OCI-LY1 (cell line): ENCODE data around the gene ZNF20.
A peak's percentile ranks its signal among the peaks of the same experiment; 100 is the strongest.

Source experiments
- H2AFZ ChIP-seq: fragments of 200-600 bp; sonication (generic), shearing (Covaris generic); 2 replicates; pipeline ENCODE4 v1.6.0; 2014; ENCODE audit warnings: antibody characterized with exemption, mild to moderate bottlenecking, low read length
- H3F3A ChIP-seq: fragments of 200-600 bp; sonication (generic), shearing (Covaris generic); 2 replicates; pipeline ENCODE4 v1.6.0; 2014; ENCODE audit warnings: mild to moderate bottlenecking, antibody characterized with exemption, low read length, moderate library complexity; ENCODE audit not compliant: insufficient read depth
- H3K27ac ChIP-seq: fragments of 200-600 bp; sonication (generic); 2 replicates; pipeline ENCODE4 v1.5.1; 2014; ENCODE audit warnings: low read length, mixed run types, mild to moderate bottlenecking, low read depth; ENCODE audit not compliant: poor library complexity, severe bottlenecking
- H3K27me3 ChIP-seq: fragments of 200-600 bp; sonication (generic); 2 replicates; pipeline ENCODE4 v1.6.0; 2014; ENCODE audit warnings: antibody characterized with exemption, mild to moderate bottlenecking, low read length, moderate library complexity; ENCODE audit not compliant: insufficient read depth
- H3K36me3 ChIP-seq: fragments of 200-600 bp; sonication (generic); 2 replicates; pipeline ENCODE4 v1.6.1; 2014; ENCODE audit warnings: mild to moderate bottlenecking, antibody characterized with exemption, low read length, moderate library complexity, mixed read lengths; ENCODE audit not compliant: insufficient read depth
- H3K4me1 ChIP-seq: fragments of 200-600 bp; sonication (generic); 2 replicates; pipeline ENCODE4 v1.5.1; 2014; ENCODE audit warnings: mild to moderate bottlenecking, low read length, moderate library complexity; ENCODE audit not compliant: insufficient read depth, severe bottlenecking
- H3K4me2 ChIP-seq: fragments of 200-600 bp; sonication (generic), shearing (Covaris generic); 2 replicates; pipeline ENCODE4 v1.6.1; 2014; ENCODE audit warnings: low read length
- H3K4me3 ChIP-seq: fragments of 200-600 bp; sonication (generic); 2 replicates; pipeline ENCODE4 v1.5.1; 2014; ENCODE audit warnings: low read length, low read depth, mild to moderate bottlenecking, mixed read lengths; ENCODE audit not compliant: poor library complexity, severe bottlenecking
- H3K79me2 ChIP-seq: fragments of 200-600 bp; shearing (Covaris generic); 2 replicates; pipeline ENCODE4 v1.6.1; 2016; ENCODE audit warnings: mixed run types, low read length, mixed read lengths; ENCODE audit not compliant: insufficient read depth
- H3K9ac ChIP-seq: fragments of 200-600 bp; sonication (generic), shearing (Covaris generic); 2 replicates; pipeline ENCODE4 v1.6.1; 2014; ENCODE audit warnings: mild to moderate bottlenecking, low read length, mixed read lengths
- H3K9me2 ChIP-seq: fragments of 200-600 bp; sonication (generic), shearing (Covaris generic); 2 replicates; pipeline ENCODE4 v1.6.1; 2014; ENCODE audit warnings: low read depth, mild to moderate bottlenecking, low read length, mixed read lengths
- H3K9me3 ChIP-seq: fragments of 200-600 bp; shearing (Covaris generic); 2 replicates; pipeline ENCODE4 v1.6.1; 2014; ENCODE audit warnings: low read length, mixed read lengths
- H4K20me1 ChIP-seq: fragments of 200-600 bp; sonication (generic), shearing (Covaris generic); 2 replicates; pipeline ENCODE4 v1.6.0; 2016; ENCODE audit warnings: mild to moderate bottlenecking, low read length; ENCODE audit not compliant: insufficient read depth
- EZH2 ChIP-seq: fragments of 200-600 bp; sonication (generic), shearing (Covaris generic); IDR thresholded peaks from 2 replicates; pipeline ENCODE4 v1.8.0; 2017; ENCODE audit warnings: borderline replicate concordance, mixed run types, mild to moderate bottlenecking, antibody characterized with exemption, low read length, moderate library complexity, mixed read lengths
- TF ChIP-seq, protein P1 (sequence below): fragments of 200-600 bp; sonication (generic), shearing (Covaris generic); IDR thresholded peaks from 2 replicates; pipeline ENCODE4 v1.5.1; 2017; ENCODE audit warnings: mild to moderate bottlenecking, antibody characterized with exemption, low read length, moderate library complexity, mixed read lengths

The ZNF20 gene

DNA sequence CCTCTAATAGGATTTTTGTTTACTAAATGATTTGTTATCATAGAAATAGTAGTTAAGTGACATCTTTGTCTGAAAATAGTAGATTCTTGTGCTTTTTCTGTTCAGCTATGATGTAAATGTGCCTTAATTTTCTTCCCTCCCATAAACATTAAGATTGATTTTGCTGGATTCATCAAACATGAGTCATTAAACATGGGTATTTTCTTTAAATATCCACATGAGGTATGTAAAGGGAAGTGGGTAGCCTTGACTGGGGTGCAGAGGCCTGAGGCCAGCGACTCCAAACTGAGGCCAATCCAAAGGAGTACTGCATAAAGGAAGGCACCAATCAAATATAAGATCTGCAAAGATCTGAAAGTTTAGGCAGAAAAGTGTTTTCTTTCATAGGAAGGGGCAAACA is 26.5 kb upstream of the ZNF20 start:
- H3K9ac ChIP-seq = no peak overlapping the region
- peaks cover 9% of the 10 kb centered on the region for H3K4me1 ChIP-seq
- H3F3A ChIP-seq = no peaks in the 10 kb centered on the region
- no peak overlapping the region for H2AFZ ChIP-seq
- TF ChIP-seq, protein P1, sequence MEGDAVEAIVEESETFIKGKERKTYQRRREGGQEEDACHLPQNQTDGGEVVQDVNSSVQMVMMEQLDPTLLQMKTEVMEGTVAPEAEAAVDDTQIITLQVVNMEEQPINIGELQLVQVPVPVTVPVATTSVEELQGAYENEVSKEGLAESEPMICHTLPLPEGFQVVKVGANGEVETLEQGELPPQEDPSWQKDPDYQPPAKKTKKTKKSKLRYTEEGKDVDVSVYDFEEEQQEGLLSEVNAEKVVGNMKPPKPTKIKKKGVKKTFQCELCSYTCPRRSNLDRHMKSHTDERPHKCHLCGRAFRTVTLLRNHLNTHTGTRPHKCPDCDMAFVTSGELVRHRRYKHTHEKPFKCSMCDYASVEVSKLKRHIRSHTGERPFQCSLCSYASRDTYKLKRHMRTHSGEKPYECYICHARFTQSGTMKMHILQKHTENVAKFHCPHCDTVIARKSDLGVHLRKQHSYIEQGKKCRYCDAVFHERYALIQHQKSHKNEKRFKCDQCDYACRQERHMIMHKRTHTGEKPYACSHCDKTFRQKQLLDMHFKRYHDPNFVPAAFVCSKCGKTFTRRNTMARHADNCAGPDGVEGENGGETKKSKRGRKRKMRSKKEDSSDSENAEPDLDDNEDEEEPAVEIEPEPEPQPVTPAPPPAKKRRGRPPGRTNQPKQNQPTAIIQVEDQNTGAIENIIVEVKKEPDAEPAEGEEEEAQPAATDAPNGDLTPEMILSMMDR = no peak
- no peak for TF ChIP-seq EZH2
- H3K36me3 ChIP-seq = peaks cover 47% of the 10 kb centered on the region
- H3K4me3 ChIP-seq = no peak overlapping the region
- H3K4me2 ChIP-seq = no peak overlapping the region
- H3K27me3 ChIP-seq = no peaks in the 10 kb centered on the region
- peaks cover 16% of the 10 kb centered on the region for H3K79me2 ChIP-seq
- H3K9me3 ChIP-seq = peaks cover 10% of the 10 kb centered on the region; the same call in 1 of the 2 replicates
- no peaks in the 10 kb centered on the region for H4K20me1 ChIP-seq
- no peak overlapping the region for H3K27ac ChIP-seq
- no peaks in the 10 kb centered on the region for H3K9me2 ChIP-seq

DNA sequence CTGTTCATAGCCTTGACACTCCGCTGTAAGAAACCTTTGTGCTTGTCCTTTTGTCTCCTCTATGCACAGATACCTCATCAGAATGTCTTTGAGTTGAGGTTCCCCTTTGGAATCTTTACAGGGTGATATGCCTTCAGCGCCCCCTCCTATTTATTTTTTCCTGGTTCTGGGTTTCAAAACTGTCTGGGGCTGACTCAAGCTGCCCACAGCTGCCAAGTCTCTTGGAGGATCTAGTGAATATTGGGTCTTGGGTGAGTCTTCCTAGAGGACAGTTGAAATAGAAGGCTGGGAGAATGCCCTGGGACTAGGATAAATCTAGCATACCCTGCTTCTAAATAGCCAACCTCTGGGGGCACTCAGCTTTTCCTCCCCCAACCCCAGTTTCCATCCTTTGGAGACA is 23.7 kb upstream of the ZNF20 start:
- H3F3A ChIP-seq = no peaks in the 10 kb centered on the region
- H3K9me2 ChIP-seq = no peaks in the 10 kb centered on the region
- no peak overlapping the region for H2AFZ ChIP-seq
- no peaks in the 10 kb centered on the region for H4K20me1 ChIP-seq
- no peaks in the 10 kb centered on the region for H3K27me3 ChIP-seq
- H3K9me3 ChIP-seq = peaks cover 10% of the 10 kb centered on the region; the same call in 1 of the 2 replicates
- peak overlapping the region; percentile 90 for H3K4me3 ChIP-seq
- H3K27ac ChIP-seq = no peak overlapping the region
- H3K36me3 ChIP-seq = peaks cover 26% of the 10 kb centered on the region
- H3K4me1 ChIP-seq = peaks cover 9% of the 10 kb centered on the region
- peak overlapping the region; percentile 87 for H3K9ac ChIP-seq
- TF ChIP-seq EZH2 = no peak
- TF ChIP-seq, protein P1 = no peak
- peak overlapping the region; percentile 75 for H3K4me2 ChIP-seq
- peaks cover 16% of the 10 kb centered on the region for H3K79me2 ChIP-seq

DNA sequence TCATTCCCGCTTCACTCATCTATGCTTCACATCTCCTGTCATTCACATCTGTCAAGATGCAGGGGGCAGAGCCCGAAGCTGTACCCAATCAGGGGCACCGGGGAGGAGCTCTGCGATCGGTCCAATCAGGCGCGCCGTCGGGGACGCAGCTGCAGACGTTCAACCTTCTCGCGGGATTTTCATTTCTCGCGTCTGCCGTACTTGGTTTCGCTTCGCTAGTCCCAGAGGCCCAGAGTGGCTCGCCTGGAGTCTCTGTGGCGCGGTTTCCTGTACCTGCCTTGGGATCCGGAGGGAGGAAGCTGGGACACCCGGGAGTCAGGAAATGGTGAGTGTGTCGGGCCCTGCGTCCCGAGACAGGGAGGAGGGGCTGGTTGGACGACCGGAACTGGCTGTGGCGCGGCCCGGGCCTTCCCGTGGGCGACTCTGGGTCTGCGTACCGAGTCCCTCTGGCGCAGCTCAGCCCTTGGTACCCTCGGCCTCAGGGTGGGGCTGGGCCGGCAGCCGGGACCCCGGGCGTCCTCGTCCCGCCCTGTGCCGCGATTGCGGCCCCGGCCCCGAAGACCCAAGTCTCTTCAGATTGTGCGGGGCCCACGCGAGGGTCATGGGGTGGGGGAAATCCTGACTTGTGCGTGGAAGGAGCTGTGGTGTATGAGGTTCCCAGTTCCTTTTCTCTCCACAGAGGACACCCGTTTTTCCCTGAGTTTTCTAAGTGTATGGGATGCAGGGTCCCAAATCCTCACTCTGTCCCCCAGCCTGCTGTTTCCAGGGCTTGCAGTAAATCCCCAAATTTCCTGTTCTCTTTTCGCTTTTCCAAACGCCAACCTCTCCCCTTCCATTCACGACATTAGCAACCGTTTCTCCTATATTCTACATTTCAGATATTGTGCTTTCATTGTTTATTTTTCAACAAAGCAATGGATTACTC is 23.0 kb upstream of the ZNF20 start, which contains the start of gene ZNF136:
Gene ZNF136, plus strand, starts transcription at position 215 of the 925 bp plus-strand sequence. Its CDS starts 108 bp downstream, at position 323.
- TF ChIP-seq, protein P1 = no peak
- no peak for TF ChIP-seq EZH2
- peaks cover 22% of the 10 kb centered on the region for H3K36me3 ChIP-seq

More for the DNA sequence above, 23.0 kb upstream of the ZNF20 start, which contains the start of gene ZNF136:
- H3K9ac ChIP-seq = peak within 1 kb of the TSS; percentile 87
- H3K27ac ChIP-seq = peak within 1 kb of the TSS; percentile 27
- H3K27me3 ChIP-seq = no peaks in the 10 kb centered on the region
- H3F3A ChIP-seq = no peaks in the 10 kb centered on the region
- H3K4me1 ChIP-seq = peaks cover 9% of the 10 kb centered on the region
- peak within 1 kb of the TSS; percentile 90 for H3K4me3 ChIP-seq
- peaks cover 10% of the 10 kb centered on the region; the same call in 1 of the 2 replicates for H3K9me3 ChIP-seq
- peaks cover 16% of the 10 kb centered on the region for H3K79me2 ChIP-seq
- H4K20me1 ChIP-seq = no peaks in the 10 kb centered on the region
- peak within 1 kb of the TSS; percentile 75 for H3K4me2 ChIP-seq
- H3K9me2 ChIP-seq = no peaks in the 10 kb centered on the region
- H2AFZ ChIP-seq = peak within 1 kb of the TSS; percentile 70; the same call in 1 of the 2 replicates
